ENCODE measurements around the gene ONECUT2.

ONECUT2 gene

GRCh38 chr18:57529151-57529550, 94.0 kb downstream of the ONECUT2 start:
- no peak for DNase-seq (ENCODE audit: low spot score)

- no peak for DNase-seq (ENCODE audit: low spot score)
These were observed 98.1 kb downstream of the ONECUT2 start for GRCh38 chr18:57533006-57533867.

- no peak for DNase-seq (ENCODE audit: low spot score)
These were observed 98.8 kb downstream of the ONECUT2 start for GRCh38 chr18:57533868-57534510.

- no peak for DNase-seq (ENCODE audit: low spot score)
These were observed 99.3 kb downstream of the ONECUT2 start for GRCh38 chr18:57534511-57534909.

DNA sequence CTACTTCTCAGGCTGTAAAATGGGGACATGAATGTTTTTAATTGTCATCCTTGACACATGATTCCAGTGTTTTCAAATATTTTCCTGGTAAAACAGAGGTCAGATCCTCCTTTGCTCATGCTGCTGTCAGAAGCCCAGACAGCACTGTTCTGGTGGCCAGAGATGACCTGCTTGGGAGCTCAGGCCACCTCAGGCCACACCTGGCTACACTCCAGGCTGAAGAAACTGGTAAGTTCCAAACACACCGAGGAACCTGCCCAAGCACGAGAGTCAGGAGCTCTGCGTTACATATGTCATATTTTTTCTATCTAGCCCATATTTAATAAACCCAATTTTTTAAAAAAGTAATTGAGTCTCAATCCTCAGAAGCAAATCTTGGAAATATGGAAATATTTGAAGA, 103.4 kb downstream of the ONECUT2 start:
- DNase-seq (ENCODE audit: low spot score) = no peak

DNA sequence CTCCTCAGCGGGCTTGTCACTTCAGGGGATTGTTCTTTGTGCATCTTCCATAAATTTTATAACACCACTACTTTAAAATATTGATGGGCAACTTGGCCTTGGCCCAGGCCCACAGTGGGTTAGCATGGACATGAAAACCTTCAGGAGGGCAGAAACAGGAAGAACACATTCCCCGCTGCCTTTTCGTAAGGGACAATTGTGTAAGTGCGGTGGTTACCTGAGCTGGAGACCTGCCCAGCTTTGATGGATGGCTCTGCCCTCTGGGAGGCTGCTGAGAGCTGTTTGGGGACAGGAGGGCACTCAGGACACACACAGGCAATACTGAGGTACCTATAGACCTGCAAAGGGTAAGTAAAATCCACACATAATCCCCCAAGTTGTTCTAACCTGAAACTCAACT, 104.5 kb downstream of the ONECUT2 start:
- DNase-seq (ENCODE audit: low spot score) = no peak
